GM12878 (cell line): Measurements from ENCODE around the gene HHAT. TPM values are rescaled to one million over a fixed set of nuclear protein-coding genes. Genes with fewer than 3 reads are reported as not detected.

ENCODE experiments used
- ATAC-seq: fragments of 200-7000 bp; cut with Tn5 transposase; 3 replicates; pipeline ENCODE4 v1.9.1; 2020; ENCODE audit warnings: mild to moderate bottlenecking, moderate library complexity
- BruUV-seq: library from RNA; stranded (reverse); fragments of 400-500 nt; replicated peaks from 2 replicates; lab custom pipeline; 2021; lab: Mats Ljungman, UMichigan
- CTCF ChIA-PET: fragments of 300-600 bp; sonication (Branson Sonifier 250); formaldehyde crosslinking; extraction: SDS; loops from one replicate; lab custom pipeline; 2021; ENCODE audit warnings: inconsistent platforms; lab: Yijun Ruan, JAX
- POLR2A ChIA-PET: fragments of 350-600 bp; formaldehyde crosslinking; extraction: SDS; loops from one replicate; lab custom pipeline; 2021; ENCODE audit warnings: inconsistent platforms; lab: Charles Lee
- RAD21 ChIA-PET: fragments of 300-600 bp; sonication (Branson Sonifier 250); formaldehyde crosslinking; loops from one replicate; lab custom pipeline; 2023; ENCODE audit warnings: antibody characterized with exemption; ENCODE audit not compliant: unreplicated experiment; lab: Charles Lee
- SMC1A ChIA-PET: fragments of 300-600 bp; sonication (Branson Sonifier 250); formaldehyde crosslinking; loops from one replicate; lab custom pipeline; 2023; ENCODE audit not compliant: unreplicated experiment, uncharacterized antibody; lab: Charles Lee
- DNase-seq: peaks from one replicate; pipeline ENCODE4 v3.0.0-alpha.2; 2011; ENCODE audit warnings: low read depth, low spot score
- FAIRE-seq: peaks from 3 replicates; lab custom pipeline; 2011; peaks lifted over from hg19 to GRCh38; lab: Jason Lieb, UNC
- H2AFZ ChIP-seq: 2 replicates; pipeline ENCODE4 v1.6.0; 2011; ENCODE audit warnings: low read depth, low read length, control low read depth; ENCODE audit not compliant: control insufficient read depth
- H3K27ac ChIP-seq: 2 replicates; pipeline ENCODE4 v1.5.1; 2011; ENCODE audit warnings: control low read depth; ENCODE audit not compliant: control insufficient read depth, insufficient read depth
- H3K27me3 ChIP-seq, 2 experiments: replicated peaks in 1 of 2; 2 replicates each; pipeline versions ENCODE4 v1.6.0 to v1.6.1; 2011; ENCODE audit warnings: low read length in 1 of 2; ENCODE audit not compliant: control insufficient read depth in 2 of 2, insufficient read depth in 2 of 2
- H3K36me3 ChIP-seq, 2 experiments: 2 replicates each; pipeline ENCODE4 v1.5.1; 2011; ENCODE audit warnings: low read length in 1 of 2; ENCODE audit not compliant: control insufficient read depth in 2 of 2, insufficient read depth in 2 of 2
- H3K4me1 ChIP-seq: 2 replicates; pipeline ENCODE4 v1.6.1; 2011; ENCODE audit warnings: mild to moderate bottlenecking, low read length, moderate library complexity, mixed read lengths; ENCODE audit not compliant: control insufficient read depth, insufficient read depth
- H3K4me2 ChIP-seq: 2 replicates; pipeline ENCODE4 v1.6.0; 2011; ENCODE audit warnings: control low read depth; ENCODE audit not compliant: control insufficient read depth, insufficient read depth
- H3K4me3 ChIP-seq: fragments of 200-600 bp; sonication (generic); 2 replicates; pipeline ENCODE4 v1.5.1; 2016
- H3K79me2 ChIP-seq: 2 replicates; pipeline ENCODE4 v1.6.0; 2011; ENCODE audit warnings: low read length; ENCODE audit not compliant: control insufficient read depth, insufficient read depth
- H3K9ac ChIP-seq: 2 replicates; pipeline ENCODE4 v1.8.0; 2011; ENCODE audit warnings: low read length, control low read depth, mixed read lengths; ENCODE audit not compliant: control insufficient read depth, insufficient read depth
- H3K9me3 ChIP-seq: replicated peaks from 3 replicates; pipeline ENCODE4 v1.5.1; 2011; ENCODE audit warnings: mild to moderate bottlenecking, low read length; ENCODE audit not compliant: control insufficient read depth, insufficient read depth
- H4K20me1 ChIP-seq: 2 replicates; pipeline ENCODE4 v1.6.0; 2011; ENCODE audit not compliant: control insufficient read depth, insufficient read depth
- ASH2L ChIP-seq: fragments of 300-600, 200-600 bp; sonication (generic); IDR thresholded peaks from 2 replicates; pipeline ENCODE4 v1.6.1; 2017; ENCODE audit warnings: low read depth, mild to moderate bottlenecking, borderline replicate concordance
- HCFC1 ChIP-seq: fragments of 150-350 bp; IDR thresholded peaks from 2 replicates; pipeline ENCODE4 v1.6.1; 2014; ENCODE audit warnings: low read length
- IKZF1 ChIP-seq: fragments of 450-650 bp; conservative IDR thresholded peaks from 2 replicates; pipeline ENCODE4 v1.6.1; 2017; ENCODE audit warnings: antibody characterized with exemption, mild to moderate bottlenecking
- POU2F2 ChIP-seq: IDR thresholded peaks from 3 replicates; pipeline ENCODE4 v1.6.1; 2011; ENCODE audit warnings: low read depth, mild to moderate bottlenecking, low read length, borderline replicate concordance
- RCOR1 ChIP-seq: conservative IDR thresholded peaks from 2 replicates; pipeline ENCODE4 v1.6.1; 2012; ENCODE audit warnings: low read depth, low read length, improper control_type of control experiment
- RUNX3 ChIP-seq: IDR thresholded peaks from 2 replicates; pipeline ENCODE4 v1.6.1; 2012; ENCODE audit warnings: low read length, inconsistent platforms
- SMAD5 ChIP-seq: IDR thresholded peaks from 2 replicates; pipeline ENCODE4 v1.6.1; 2016; ENCODE audit warnings: antibody characterized with exemption, low read depth
- ZNF217 ChIP-seq: fragments of 450-650 bp; IDR thresholded peaks from 2 replicates; pipeline ENCODE4 v1.6.1; 2017; ENCODE audit warnings: antibody characterized with exemption, mild to moderate bottlenecking
- WGBS: methylation state at CpG from one replicate; pipeline ENCODE4 v1.1.6; 2016; ENCODE audit warnings: low lambda C conversion rate; ENCODE audit not compliant: insufficient replicate concordance, insufficient coverage; ENCODE audit errors: missing lambda C conversion rate; 5-methylcytosine and 5-hydroxymethylcytosine counted together
- in situ Hi-C: fragments of 300-500 bp; cut with MboI; formaldehyde crosslinking; loops from 9 replicates; pipeline ENCODE4 v1.14.3; 2018; ENCODE audit warnings: mixed read lengths
- intact Hi-C: fragments of 100-400 bp; cut with micrococcal nuclease; formaldehyde crosslinking; loops from one replicate; pipeline ENCODE4 v1.14.2; 2022; ENCODE audit not compliant: unreplicated experiment
- polyA plus RNA-seq, 11 experiments: library from polyadenylated mRNA; depleted of rRNA in 4 of 11; unstranded in 6 of 11; stranded (reverse) in 5 of 11; fragments of >200 nt; fragmentation: Nextera tagmentation in 4 of 11; fragmentation: Illumina TruSeq in 1 of 11; extraction: Ambion mirVana in 4 of 11; extraction: Trizol in 1 of 11; gene quantifications; 1 replicate in 1 of 11; 2 replicates in 10 of 11; pipeline versions ENCODE4 v1.2.1 to v1.2.3, GENCODE V29; 2011 to 2016; ENCODE audit warnings: inconsistent platforms in 2 of 11, missing spikeins in 2 of 11, low read depth in 1 of 11
- total RNA-seq, 4 experiments: library from RNA; depleted of rRNA in 3 of 4; stranded (reverse); fragments of >200 nt in 3 of 4; fragmentation: Illumina TruSeq in 1 of 4; extraction: Trizol in 1 of 4; gene quantifications; 2 replicates each; pipeline versions ENCODE4 v1.2.1 to v1.2.3, GENCODE V29; 2013 to 2021
- TF ChIP-seq, protein P1 (sequence below): fragments of 450-650 bp; IDR thresholded peaks from 2 replicates; pipeline ENCODE4 v1.6.1; 2017; ENCODE audit warnings: antibody characterized with exemption, mild to moderate bottlenecking, moderate library complexity
- TF ChIP-seq, protein P2 (sequence below): fragments of 450-650 bp; IDR thresholded peaks from 2 replicates; pipeline ENCODE4 v1.6.1; 2017; ENCODE audit warnings: mild to moderate bottlenecking, low read depth, inconsistent platforms; ENCODE audit not compliant: poor library complexity, severe bottlenecking
- TF ChIP-seq, protein P3 (sequence below): fragments of 450-650 bp; formaldehyde crosslinking; IDR thresholded peaks from 2 replicates; pipeline ENCODE4 v1.4.0; 2020; ENCODE audit warnings: mild to moderate bottlenecking, moderate library complexity
- TF ChIP-seq, protein P4 (sequence below): fragments of 450-650 bp; conservative IDR thresholded peaks from 2 replicates; pipeline ENCODE4 v1.6.1; 2017; ENCODE audit warnings: mild to moderate bottlenecking, moderate library complexity

HHAT gene
- total and polyA plus RNA-seq, 10 of the 15 experiments (the other 5 are each of a cell fraction or from before 2014, with no cell fraction given): 1.2 to 37.6 (median 2.6) TPM

DNA sequence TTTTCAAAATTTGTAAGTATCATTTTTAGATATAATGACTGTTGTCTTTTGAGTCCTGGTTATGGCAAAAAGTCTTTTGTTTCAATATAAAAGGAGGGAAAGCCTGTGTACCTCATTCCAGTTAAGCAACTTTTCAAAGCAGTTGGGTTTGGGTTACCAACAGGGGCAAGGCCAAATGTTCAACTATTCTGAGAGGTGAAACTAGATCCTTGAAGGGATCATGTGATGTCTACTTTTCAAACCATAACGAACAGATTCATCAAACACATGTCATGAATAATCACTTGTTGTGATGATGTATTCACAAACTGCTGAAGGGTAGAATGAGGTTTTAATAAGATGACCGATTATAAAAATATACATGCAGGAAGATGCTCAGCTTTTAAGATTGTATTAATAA is 171.3 kb downstream of the HHAT start (continued):
- TF ChIP-seq RCOR1 (no peak), IKZF1 (no peak), POU2F2 (no peak), SMAD5 (no peak)
- TF ChIP-seq, protein P1, sequence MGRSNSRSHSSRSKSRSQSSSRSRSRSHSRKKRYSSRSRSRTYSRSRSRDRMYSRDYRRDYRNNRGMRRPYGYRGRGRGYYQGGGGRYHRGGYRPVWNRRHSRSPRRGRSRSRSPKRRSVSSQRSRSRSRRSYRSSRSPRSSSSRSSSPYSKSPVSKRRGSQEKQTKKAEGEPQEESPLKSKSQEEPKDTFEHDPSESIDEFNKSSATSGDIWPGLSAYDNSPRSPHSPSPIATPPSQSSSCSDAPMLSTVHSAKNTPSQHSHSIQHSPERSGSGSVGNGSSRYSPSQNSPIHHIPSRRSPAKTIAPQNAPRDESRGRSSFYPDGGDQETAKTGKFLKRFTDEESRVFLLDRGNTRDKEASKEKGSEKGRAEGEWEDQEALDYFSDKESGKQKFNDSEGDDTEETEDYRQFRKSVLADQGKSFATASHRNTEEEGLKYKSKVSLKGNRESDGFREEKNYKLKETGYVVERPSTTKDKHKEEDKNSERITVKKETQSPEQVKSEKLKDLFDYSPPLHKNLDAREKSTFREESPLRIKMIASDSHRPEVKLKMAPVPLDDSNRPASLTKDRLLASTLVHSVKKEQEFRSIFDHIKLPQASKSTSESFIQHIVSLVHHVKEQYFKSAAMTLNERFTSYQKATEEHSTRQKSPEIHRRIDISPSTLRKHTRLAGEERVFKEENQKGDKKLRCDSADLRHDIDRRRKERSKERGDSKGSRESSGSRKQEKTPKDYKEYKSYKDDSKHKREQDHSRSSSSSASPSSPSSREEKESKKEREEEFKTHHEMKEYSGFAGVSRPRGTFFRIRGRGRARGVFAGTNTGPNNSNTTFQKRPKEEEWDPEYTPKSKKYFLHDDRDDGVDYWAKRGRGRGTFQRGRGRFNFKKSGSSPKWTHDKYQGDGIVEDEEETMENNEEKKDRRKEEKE: no peak

DNA sequence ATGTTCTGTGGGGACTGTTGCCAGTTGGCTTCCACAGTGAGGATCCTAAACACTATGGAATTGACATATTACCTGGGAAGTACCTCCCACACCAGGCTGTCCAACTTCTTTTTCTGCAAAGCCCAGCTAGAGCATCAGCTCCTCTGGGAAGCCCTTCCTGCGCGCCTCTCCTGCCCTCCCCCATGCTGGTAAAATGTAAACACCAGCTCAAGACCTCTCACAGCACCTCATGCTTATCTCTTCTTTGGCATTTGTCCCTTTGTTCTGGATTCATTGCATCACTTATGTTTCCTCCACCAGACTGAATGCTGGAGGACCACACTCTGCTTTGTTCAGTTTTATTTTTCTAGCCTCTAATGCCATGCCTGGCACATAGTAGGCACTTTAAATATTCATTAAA is 172.1 kb downstream of the HHAT start:
- Histone ChIP-seq H3K27me3 (no peaks in the 10 kb centered on the region), H3K27ac (no peak overlapping the region), H3K4me2 (no peak overlapping the region), H4K20me1 (no peaks in the 10 kb centered on the region), H3K4me1 (no peaks in the 10 kb centered on the region), H3K36me3 (no peaks in the 10 kb centered on the region), H3K9ac (no peak overlapping the region), H3K4me3 (no peak overlapping the region), H2AFZ (no peak overlapping the region), H3K9me3 (no peaks in the 10 kb centered on the region), H3K79me2 (no peaks in the 10 kb centered on the region)
- DNase-seq: no peak
- ChIA-PET POLR2A (interaction anchor here (0.6 kb wide), 1 partner anchor 648 kb away, joined by 4 read pairs; no protein-coding TSS in a partner anchor), RAD21 (no interaction called here), SMC1A (interaction anchor here (0.8 to 1.2 kb wide), 2 partner anchors 13 to 18 kb away, joined by 3 to 4 read pairs; no protein-coding TSS in a partner anchor), CTCF (interaction anchor here (1.1 kb wide), 1 partner anchor 51 kb away, joined by 3 read pairs; no protein-coding TSS in a partner anchor)
- 83% methylated on average over 2 of the region's 2 CpGs for WGBS
- FAIRE-seq: no peak
- intact Hi-C loops (no loop called here), in situ Hi-C loops (no loop called here)
- no TSS peak for BruUV-seq
- no peak for ATAC-seq
- TF ChIP-seq, protein P2, sequence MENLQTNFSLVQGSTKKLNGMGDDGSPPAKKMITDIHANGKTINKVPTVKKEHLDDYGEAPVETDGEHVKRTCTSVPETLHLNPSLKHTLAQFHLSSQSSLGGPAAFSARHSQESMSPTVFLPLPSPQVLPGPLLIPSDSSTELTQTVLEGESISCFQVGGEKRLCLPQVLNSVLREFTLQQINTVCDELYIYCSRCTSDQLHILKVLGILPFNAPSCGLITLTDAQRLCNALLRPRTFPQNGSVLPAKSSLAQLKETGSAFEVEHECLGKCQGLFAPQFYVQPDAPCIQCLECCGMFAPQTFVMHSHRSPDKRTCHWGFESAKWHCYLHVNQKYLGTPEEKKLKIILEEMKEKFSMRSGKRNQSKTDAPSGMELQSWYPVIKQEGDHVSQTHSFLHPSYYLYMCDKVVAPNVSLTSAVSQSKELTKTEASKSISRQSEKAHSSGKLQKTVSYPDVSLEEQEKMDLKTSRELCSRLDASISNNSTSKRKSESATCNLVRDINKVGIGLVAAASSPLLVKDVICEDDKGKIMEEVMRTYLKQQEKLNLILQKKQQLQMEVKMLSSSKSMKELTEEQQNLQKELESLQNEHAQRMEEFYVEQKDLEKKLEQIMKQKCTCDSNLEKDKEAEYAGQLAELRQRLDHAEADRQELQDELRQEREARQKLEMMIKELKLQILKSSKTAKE: no peak
- TF ChIP-seq ASH2L (no peak), HCFC1 (no peak), ZNF217 (no peak), RUNX3 (no peak)
- TF ChIP-seq, protein P3, sequence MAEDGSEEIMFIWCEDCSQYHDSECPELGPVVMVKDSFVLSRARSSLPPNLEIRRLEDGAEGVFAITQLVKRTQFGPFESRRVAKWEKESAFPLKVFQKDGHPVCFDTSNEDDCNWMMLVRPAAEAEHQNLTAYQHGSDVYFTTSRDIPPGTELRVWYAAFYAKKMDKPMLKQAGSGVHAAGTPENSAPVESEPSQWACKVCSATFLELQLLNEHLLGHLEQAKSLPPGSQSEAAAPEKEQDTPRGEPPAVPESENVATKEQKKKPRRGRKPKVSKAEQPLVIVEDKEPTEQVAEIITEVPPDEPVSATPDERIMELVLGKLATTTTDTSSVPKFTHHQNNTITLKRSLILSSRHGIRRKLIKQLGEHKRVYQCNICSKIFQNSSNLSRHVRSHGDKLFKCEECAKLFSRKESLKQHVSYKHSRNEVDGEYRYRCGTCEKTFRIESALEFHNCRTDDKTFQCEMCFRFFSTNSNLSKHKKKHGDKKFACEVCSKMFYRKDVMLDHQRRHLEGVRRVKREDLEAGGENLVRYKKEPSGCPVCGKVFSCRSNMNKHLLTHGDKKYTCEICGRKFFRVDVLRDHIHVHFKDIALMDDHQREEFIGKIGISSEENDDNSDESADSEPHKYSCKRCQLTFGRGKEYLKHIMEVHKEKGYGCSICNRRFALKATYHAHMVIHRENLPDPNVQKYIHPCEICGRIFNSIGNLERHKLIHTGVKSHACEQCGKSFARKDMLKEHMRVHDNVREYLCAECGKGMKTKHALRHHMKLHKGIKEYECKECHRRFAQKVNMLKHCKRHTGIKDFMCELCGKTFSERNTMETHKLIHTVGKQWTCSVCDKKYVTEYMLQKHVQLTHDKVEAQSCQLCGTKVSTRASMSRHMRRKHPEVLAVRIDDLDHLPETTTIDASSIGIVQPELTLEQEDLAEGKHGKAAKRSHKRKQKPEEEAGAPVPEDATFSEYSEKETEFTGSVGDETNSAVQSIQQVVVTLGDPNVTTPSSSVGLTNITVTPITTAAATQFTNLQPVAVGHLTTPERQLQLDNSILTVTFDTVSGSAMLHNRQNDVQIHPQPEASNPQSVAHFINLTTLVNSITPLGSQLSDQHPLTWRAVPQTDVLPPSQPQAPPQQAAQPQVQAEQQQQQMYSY (CRISPR knock-in tag): no peak
- TF ChIP-seq, protein P4, sequence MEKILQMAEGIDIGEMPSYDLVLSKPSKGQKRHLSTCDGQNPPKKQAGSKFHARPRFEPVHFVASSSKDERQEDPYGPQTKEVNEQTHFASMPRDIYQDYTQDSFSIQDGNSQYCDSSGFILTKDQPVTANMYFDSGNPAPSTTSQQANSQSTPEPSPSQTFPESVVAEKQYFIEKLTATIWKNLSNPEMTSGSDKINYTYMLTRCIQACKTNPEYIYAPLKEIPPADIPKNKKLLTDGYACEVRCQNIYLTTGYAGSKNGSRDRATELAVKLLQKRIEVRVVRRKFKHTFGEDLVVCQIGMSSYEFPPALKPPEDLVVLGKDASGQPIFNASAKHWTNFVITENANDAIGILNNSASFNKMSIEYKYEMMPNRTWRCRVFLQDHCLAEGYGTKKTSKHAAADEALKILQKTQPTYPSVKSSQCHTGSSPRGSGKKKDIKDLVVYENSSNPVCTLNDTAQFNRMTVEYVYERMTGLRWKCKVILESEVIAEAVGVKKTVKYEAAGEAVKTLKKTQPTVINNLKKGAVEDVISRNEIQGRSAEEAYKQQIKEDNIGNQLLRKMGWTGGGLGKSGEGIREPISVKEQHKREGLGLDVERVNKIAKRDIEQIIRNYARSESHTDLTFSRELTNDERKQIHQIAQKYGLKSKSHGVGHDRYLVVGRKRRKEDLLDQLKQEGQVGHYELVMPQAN: no peak
